Spleen (tissue), 11 donors: ENCODE results near the gene HACD1. TPM values are rescaled to one million over a fixed set of nuclear protein-coding genes. Genes with fewer than 3 reads are reported as not detected.
A peak's percentile ranks its signal among the peaks of the same experiment; 100 is the strongest.

Experiments used
- DNase-seq: peaks from one replicate; pipeline ENCODE4 v3.0.0-alpha.2; 2020
- H3K27ac ChIP-seq, 8 donors: fragments of 200-600 bp; sonication (generic) in 7 of 8; 1 replicate in 4 of 8; 2 replicates in 4 of 8; pipeline versions ENCODE4 v1.5.0 to v1.8.0; 2016 to 2021; ENCODE audit warnings: inconsistent platforms in 4 of 8, mild to moderate bottlenecking in 4 of 8, moderate library complexity in 1 of 8
- H3K27me3 ChIP-seq, 7 donors: fragments of 200-600 bp; sonication (generic) in 6 of 7; replicated peaks in 1 of 7; 1 replicate in 4 of 7; 2 replicates in 3 of 7; pipeline versions ENCODE4 v1.5.0 to v1.8.0; 2016 to 2021; ENCODE audit warnings: inconsistent platforms in 3 of 7, mild to moderate bottlenecking in 1 of 7
- H3K36me3 ChIP-seq, 6 donors: fragments of 200-600 bp; sonication (generic) in 5 of 6; 1 replicate in 4 of 6; 2 replicates in 2 of 6; pipeline versions ENCODE4 v1.5.0 to v1.8.0; 2016 to 2021; ENCODE audit warnings: inconsistent platforms in 2 of 6
- H3K4me1 ChIP-seq, 6 donors: fragments of 200-600 bp; sonication (generic) in 5 of 6; 1 replicate in 3 of 6; 2 replicates in 3 of 6; pipeline versions ENCODE4 v1.5.0 to v1.8.0; 2016 to 2021; ENCODE audit warnings: inconsistent platforms in 3 of 6
- H3K4me3 ChIP-seq, 8 donors: fragments of 200-600 bp; sonication (generic) in 7 of 8; 1 replicate in 4 of 8; 2 replicates in 4 of 8; pipeline versions ENCODE4 v1.5.0 to v1.8.0; 2016 to 2021; ENCODE audit warnings: inconsistent platforms in 4 of 8, mild to moderate bottlenecking in 4 of 8, moderate library complexity in 2 of 8
- H3K9me3 ChIP-seq, 8 donors: fragments of 200-600 bp; sonication (generic) in 7 of 8; 1 replicate in 4 of 8; 2 replicates in 4 of 8; pipeline versions ENCODE4 v1.5.0 to v1.8.0; 2016 to 2021; ENCODE audit warnings: inconsistent platforms in 4 of 8
- POLR2A ChIP-seq, 3 donors: fragments of 450-650 bp; IDR thresholded peaks; one replicate each; pipeline ENCODE4 v1.5.1; 2017; ENCODE audit warnings: antibody characterized with exemption in 3 of 3, mild to moderate bottlenecking in 1 of 3
- POLR2AphosphoS5 ChIP-seq, 3 donors: sonication (generic); formaldehyde crosslinking; IDR thresholded peaks; one replicate each; pipeline ENCODE4 v1.5.1; 2017; ENCODE audit warnings: antibody characterized with exemption in 3 of 3
- WGBS, 5 donors: extraction: QIAGEN DNeasy Blood & Tissue Kit in 3 of 5; methylation state at CpG; one replicate each; pipeline versions ENCODE4 v1.1.5 to v1.1.7; 2013 to 2018; 5-methylcytosine and 5-hydroxymethylcytosine counted together
- intact Hi-C: fragments of 100-400 bp; cut with DNase I; formaldehyde crosslinking; loops from one replicate; pipeline ENCODE4 v1.15.0; 2023; ENCODE audit warnings: low total_unique reads
- polyA plus RNA-seq, 3 donors: library from polyadenylated mRNA; stranded (reverse); fragments of 200-250 nt; gene quantifications; one replicate each; pipeline ENCODE4 v1.2.1, GENCODE V29; 2013
- total RNA-seq, 7 donors: library from RNA; depleted of rRNA in 3 of 7; stranded (reverse); fragments of >200 nt in 3 of 7; fragmentation: NEBNext Ultra II Directional in 4 of 7; extraction: Animal tissue kit (Norgen Biotek cat#: 25700) in 4 of 7; gene quantifications; one replicate each; pipeline versions ENCODE4 v1.1.0 to v1.2.1, GENCODE V29; 2016 to 2021
- TF ChIP-seq, protein P1 (sequence below), 11 experiments: fragments of 200-600 bp in 7 of 11; fragments of 450-650 bp in 4 of 11; sonication (generic) in 4 of 11; IDR thresholded peaks in 8 of 11; conservative IDR thresholded peaks in 3 of 11; 1 replicate in 7 of 11; 2 replicates in 4 of 11; pipeline versions ENCODE4 v1.4.0 to v1.8.0; 2016 to 2021; ENCODE audit warnings: antibody characterized with exemption in 11 of 11, inconsistent platforms in 4 of 11, mild to moderate bottlenecking in 1 of 11
- donor health status: healthy with polysubstance abuse.
- donor health status: DM: no; HTN: no; CAD: no; lungs with moderate emphysema.
- donor health status: DM: no; HTN: no; CAD: no.
- donor health status: Bipolar disorder and iron deficiency.
- donor health status: healthy.
- donor health status: DM: no; HTN: no; CAD: no.
- donor health status: DM: yes; HTN: yes; CAD: no.

The HACD1 gene
- total and polyA plus RNA-seq, 10 donors: 2.8 to 4.9 (median 3.5) TPM

DNA sequence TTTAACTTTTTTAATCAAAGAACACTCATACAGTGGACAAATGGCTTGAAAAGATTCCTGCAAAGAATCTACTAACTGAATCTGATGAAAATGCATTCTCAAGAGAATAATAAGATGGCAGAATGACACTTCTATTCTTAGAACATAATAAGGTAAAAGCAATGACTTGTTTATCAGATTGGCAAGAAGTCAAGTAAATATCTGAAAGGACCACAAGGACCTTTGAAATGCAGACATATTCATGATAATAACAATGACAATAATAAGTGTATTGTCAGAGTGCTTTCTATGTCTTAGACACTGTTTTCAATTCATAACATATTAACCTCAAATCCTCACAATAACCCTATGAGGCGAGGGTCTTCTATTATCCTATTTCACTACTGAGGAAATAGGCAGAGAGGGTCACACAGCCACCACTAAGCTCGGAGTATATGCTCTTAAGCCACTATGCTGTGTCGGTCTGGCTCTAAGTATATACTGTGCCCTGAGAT, 10.6 kb downstream of the HACD1 start:
- no peak for DNase-seq
- intact Hi-C loops: loop anchor here (5.0 to 10.0 kb wide), 3 partner anchors 136 to 608 kb away; no protein-coding TSS in a partner anchor
- 61 to 92% (median 84%) methylated on average over 3 of the region's 3 CpGs for WGBS, 5 donors
- H3K27me3 ChIP-seq: no peaks in the 10 kb centered on the region
- no peaks in the 10 kb centered on the region for H3K9me3 ChIP-seq
- no peak overlapping the region for H3K27ac ChIP-seq
- H3K36me3 ChIP-seq: no peaks in the 10 kb centered on the region
- no peak overlapping the region for H3K4me3 ChIP-seq
- TF ChIP-seq POLR2A (IDR thresholded peaks at IDR 0.05): no peak
- TF ChIP-seq POLR2AphosphoS5 (IDR thresholded peaks at IDR 0.05): no peak
- TF ChIP-seq, protein P1, sequence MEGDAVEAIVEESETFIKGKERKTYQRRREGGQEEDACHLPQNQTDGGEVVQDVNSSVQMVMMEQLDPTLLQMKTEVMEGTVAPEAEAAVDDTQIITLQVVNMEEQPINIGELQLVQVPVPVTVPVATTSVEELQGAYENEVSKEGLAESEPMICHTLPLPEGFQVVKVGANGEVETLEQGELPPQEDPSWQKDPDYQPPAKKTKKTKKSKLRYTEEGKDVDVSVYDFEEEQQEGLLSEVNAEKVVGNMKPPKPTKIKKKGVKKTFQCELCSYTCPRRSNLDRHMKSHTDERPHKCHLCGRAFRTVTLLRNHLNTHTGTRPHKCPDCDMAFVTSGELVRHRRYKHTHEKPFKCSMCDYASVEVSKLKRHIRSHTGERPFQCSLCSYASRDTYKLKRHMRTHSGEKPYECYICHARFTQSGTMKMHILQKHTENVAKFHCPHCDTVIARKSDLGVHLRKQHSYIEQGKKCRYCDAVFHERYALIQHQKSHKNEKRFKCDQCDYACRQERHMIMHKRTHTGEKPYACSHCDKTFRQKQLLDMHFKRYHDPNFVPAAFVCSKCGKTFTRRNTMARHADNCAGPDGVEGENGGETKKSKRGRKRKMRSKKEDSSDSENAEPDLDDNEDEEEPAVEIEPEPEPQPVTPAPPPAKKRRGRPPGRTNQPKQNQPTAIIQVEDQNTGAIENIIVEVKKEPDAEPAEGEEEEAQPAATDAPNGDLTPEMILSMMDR (IDR thresholded peaks at IDR 0.05 in 8 of 11, conservative IDR thresholded peaks at IDR 0.05 in 3 of 11): no peak
- H3K4me1 ChIP-seq: peaks cover 0 to 5% (median 0%) of the 10 kb centered on the region in 6 donors

DNA sequence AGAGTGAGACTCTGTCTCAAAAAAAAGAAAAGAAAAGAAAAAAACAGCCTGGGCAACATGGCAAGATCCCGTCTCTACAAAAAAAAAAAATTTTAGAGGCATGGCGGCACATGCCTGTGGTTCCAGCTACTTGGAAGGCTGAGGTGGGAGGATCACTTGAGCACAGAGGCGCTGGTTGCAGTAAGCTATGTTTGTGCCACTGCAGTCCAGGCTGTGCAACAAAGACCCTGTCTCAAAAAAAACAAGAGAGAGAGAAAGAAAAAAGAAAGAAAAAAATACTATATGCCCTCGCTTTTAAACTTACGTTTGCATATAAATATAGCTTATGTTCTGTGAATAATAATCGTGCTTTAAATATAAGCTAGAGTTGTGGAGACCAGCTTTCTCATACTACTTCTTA, 11.2 kb downstream of the HACD1 start:
- Histone ChIP-seq H3K4me1 (peaks cover 0 to 5% (median 0%) of the 10 kb centered on the region in 6 donors), H3K27ac (no peak overlapping the region), H3K36me3 (no peaks in the 10 kb centered on the region), H3K9me3 (no peaks in the 10 kb centered on the region), H3K4me3 (no peak overlapping the region), H3K27me3 (no peaks in the 10 kb centered on the region)
- no peak for TF ChIP-seq POLR2AphosphoS5 (IDR thresholded peaks at IDR 0.05)
- TF ChIP-seq POLR2A (IDR thresholded peaks at IDR 0.05): no peak
- TF ChIP-seq, protein P1 (IDR thresholded peaks at IDR 0.05 in 8 of 11, conservative IDR thresholded peaks at IDR 0.05 in 3 of 11): no peak
- DNase-seq: no peak
- intact Hi-C loops: loop anchor here (5.0 to 10.0 kb wide), 3 partner anchors 136 to 609 kb away; no protein-coding TSS in a partner anchor
- WGBS, 5 donors: 88 to 94% (median 89%) methylated on average over 6 of the region's 6 CpGs

DNA sequence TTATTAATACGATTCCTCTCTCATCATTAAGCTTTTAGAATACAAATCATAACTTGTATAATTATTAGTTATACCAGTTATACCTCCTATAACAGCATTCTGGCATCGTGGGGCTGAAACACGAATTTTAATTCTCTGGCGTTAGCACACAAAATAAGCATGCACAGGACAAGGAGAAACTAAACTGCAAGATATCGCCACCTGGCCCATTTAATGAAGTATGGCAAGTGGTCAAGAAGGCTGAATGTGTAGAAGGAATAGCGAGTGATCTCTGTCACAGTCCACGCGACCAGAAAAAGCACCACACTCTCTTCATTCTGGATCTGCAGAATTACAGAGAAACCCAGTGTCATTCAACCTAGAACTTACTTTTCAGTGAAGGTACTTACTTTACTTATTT, 18.1 kb downstream of the HACD1 start:
- no peaks in the 10 kb centered on the region for H3K9me3 ChIP-seq
- intact Hi-C loops: no loop called here
- TF ChIP-seq POLR2AphosphoS5 (IDR thresholded peaks at IDR 0.05): no peak
- TF ChIP-seq, protein P1 (IDR thresholded peaks at IDR 0.05 in 8 of 11, conservative IDR thresholded peaks at IDR 0.05 in 3 of 11): peak in 5 of 11 experiments; percentile 27 to 43 (median 42)
- no peak for TF ChIP-seq POLR2A (IDR thresholded peaks at IDR 0.05)
- no peak for DNase-seq
- no peaks in the 10 kb centered on the region for H3K27me3 ChIP-seq
- no peaks in the 10 kb centered on the region for H3K4me1 ChIP-seq
- H3K36me3 ChIP-seq: no peaks in the 10 kb centered on the region
- 37 to 58% (median 41%) methylated on average over 8 of the region's 8 CpGs for WGBS, 5 donors
- H3K4me3 ChIP-seq: no peak overlapping the region
- H3K27ac ChIP-seq: no peak overlapping the region

DNA sequence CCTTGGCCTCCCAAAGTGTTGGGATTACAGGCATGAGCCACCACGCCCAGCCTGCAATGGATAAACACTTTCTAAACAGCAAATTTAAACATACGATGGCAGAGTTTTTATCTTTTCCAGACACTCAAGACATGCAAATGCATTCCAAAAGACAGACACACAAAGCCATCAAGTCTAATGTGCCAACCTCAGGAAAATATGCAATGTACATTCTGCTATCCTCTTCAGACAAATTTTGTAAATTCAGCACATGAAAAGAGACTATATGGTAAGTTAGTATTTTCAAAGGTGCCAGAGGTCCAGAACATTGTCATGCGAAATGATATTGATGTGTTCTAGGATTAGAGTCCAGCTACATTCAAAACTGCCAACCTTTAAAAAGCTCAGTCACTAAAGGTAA, 19.8 kb downstream of the HACD1 start:
- no peaks in the 10 kb centered on the region for H3K36me3 ChIP-seq
- H3K27me3 ChIP-seq: no peaks in the 10 kb centered on the region
- TF ChIP-seq, protein P1 (IDR thresholded peaks at IDR 0.05 in 8 of 11, conservative IDR thresholded peaks at IDR 0.05 in 3 of 11): no peak
- TF ChIP-seq POLR2AphosphoS5 (IDR thresholded peaks at IDR 0.05): no peak
- TF ChIP-seq POLR2A (IDR thresholded peaks at IDR 0.05): no peak
- no peak for DNase-seq
- no peaks in the 10 kb centered on the region for H3K9me3 ChIP-seq
- no peak overlapping the region for H3K27ac ChIP-seq
- intact Hi-C loops: no loop called here
- H3K4me1 ChIP-seq: no peaks in the 10 kb centered on the region
- WGBS, 5 donors: 89 to 97% (median 94%) methylated on average over 3 of the region's 3 CpGs
- H3K4me3 ChIP-seq: no peak overlapping the region
